Measurements from ENCODE around the gene UBE2N. TPM values are rescaled to one million over a fixed set of nuclear protein-coding genes. Genes with fewer than 3 reads are reported as not detected.

UBE2N gene
- total and polyA plus RNA-seq, 10 of the 15 experiments (the other 5 are each of a cell fraction or from before 2014, with no cell fraction given) = 243 to 945 (median 443) TPM

GRCh38 chr12:93369505-93369904 is 72.2 kb downstream of the UBE2N start:
- ChIA-PET RAD21 (ENCODE audit: unreplicated experiment) (no interaction called here), CTCF (no interaction called here), SMC1A (ENCODE audit: uncharacterized antibody, unreplicated experiment) (interaction anchor here (1.2 to 1.4 kb wide), 3 partner anchors 37 to 262 kb away, joined by 3 read pairs; no protein-coding TSS in a partner anchor), POLR2A (no interaction called here)
- Histone ChIP-seq H2AFZ (ENCODE audit: control insufficient read depth, low read depth, low read length) (no peak overlapping the region), H3K4me1 (ENCODE audit: control insufficient read depth, insufficient read depth, low read length) (peaks cover 5% of the 10 kb centered on the region), H3K27me3 (replicated peaks in 1 of 2; ENCODE audit: control insufficient read depth in 2 of 2, insufficient read depth in 2 of 2, low read length in 1 of 2) (no peaks in the 10 kb centered on the region), H3K79me2 (ENCODE audit: control insufficient read depth, insufficient read depth, low read length) (no peaks in the 10 kb centered on the region; the same call in 1 of the 2 replicates), H3K4me2 (ENCODE audit: control insufficient read depth, insufficient read depth) (no peak overlapping the region), H3K36me3 (ENCODE audit: control insufficient read depth in 2 of 2, insufficient read depth in 2 of 2, low read length in 1 of 2) (no peaks in the 10 kb centered on the region), H3K27ac (ENCODE audit: control insufficient read depth, insufficient read depth) (no peak overlapping the region), H3K9me3 (replicated peaks; ENCODE audit: control insufficient read depth, insufficient read depth, low read length) (no peaks in the 10 kb centered on the region), H4K20me1 (ENCODE audit: control insufficient read depth, insufficient read depth) (no peaks in the 10 kb centered on the region), H3K4me3 (no peak overlapping the region), H3K9ac (ENCODE audit: control insufficient read depth, insufficient read depth, low read length) (no peak overlapping the region)
- TF ChIP-seq BMI1 (IDR thresholded peaks at IDR 0.05; ENCODE audit: borderline replicate concordance) (no peak), ZBTB4 (CRISPR knock-in tag; IDR thresholded peaks at IDR 0.05) (no peak), POU2F2 (IDR thresholded peaks at IDR 0.05; ENCODE audit: borderline replicate concordance, low read depth, low read length) (no peak), BHLHE40 (IDR thresholded peaks at IDR 0.05; ENCODE audit: borderline replicate concordance in 1 of 2, low read depth in 2 of 2, low read length in 1 of 2) (no peak), MYB (IDR thresholded peaks at IDR 0.05; ENCODE audit: borderline replicate concordance, low read depth, low read length) (no peak), STAT3 (IDR thresholded peaks at IDR 0.05; ENCODE audit: low read depth, low read length) (no peak)
- intact Hi-C loops (cut with micrococcal nuclease; ENCODE audit: unreplicated experiment) = no loop called here
- FAIRE-seq (no peak), DNase-seq (ENCODE audit: low read depth, low spot score) (no peak), ATAC-seq (no peak)
- in situ Hi-C loops (cut with MboI) = no loop called here
- no TSS peak for BruUV-seq (replicated peaks)
